Right lobe of liver (tissue), 4 donors: ENCODE results near the gene BCO1.

Experiments used
- CTCF ChIP-seq, 4 donors: fragments of 200-600 bp in 3 of 4; fragments of 450-650 bp in 1 of 4; IDR thresholded peaks; one replicate each; pipeline versions ENCODE4 v1.5.1 to v1.8.0; 2016 to 2022; ENCODE audit warnings: antibody characterized with exemption in 4 of 4, mild to moderate bottlenecking in 2 of 4
- POLR2A ChIP-seq: fragments of 450-650 bp; IDR thresholded peaks from one replicate; pipeline ENCODE4 v1.6.1; 2017; ENCODE audit warnings: antibody characterized with exemption, mild to moderate bottlenecking
- donor health status: DM: no; HTN: no; CAD: no.
- donor health status: DM: no; HTN: no; CAD: no.
- donor health status: DM: no; HTN: yes; CAD: no.

- TF ChIP-seq CTCF (IDR thresholded peaks at IDR 0.05) = no peak
- no peak for TF ChIP-seq POLR2A
These were observed 37.8 kb downstream of the BCO1 start for GRCh38 chr16:81276323-81276722.
